Measurements from ENCODE around the gene MTO1.

GRCh38 chr6:73534628-73535027, 73.1 kb downstream of the MTO1 start:
- TF ChIP-seq POLR2A (IDR thresholded peaks at IDR 0.05; ENCODE audit: extremely low read depth, insufficient read length) (no peak), CTCF (IDR thresholded peaks at IDR 0.05; ENCODE audit: low read depth, low read length) (no peak)
